GM12872 (cell line): Measurements from ENCODE around the gene ITPRID2.

ENCODE experiments used
- TF ChIP-seq, protein P1 (sequence below): IDR thresholded peaks from 3 replicates; pipeline ENCODE4 v1.5.1; 2011; ENCODE audit warnings: low read depth, mild to moderate bottlenecking, low read length, moderate library complexity; ENCODE audit not compliant: insufficient read depth

The ITPRID2 gene

DNA sequence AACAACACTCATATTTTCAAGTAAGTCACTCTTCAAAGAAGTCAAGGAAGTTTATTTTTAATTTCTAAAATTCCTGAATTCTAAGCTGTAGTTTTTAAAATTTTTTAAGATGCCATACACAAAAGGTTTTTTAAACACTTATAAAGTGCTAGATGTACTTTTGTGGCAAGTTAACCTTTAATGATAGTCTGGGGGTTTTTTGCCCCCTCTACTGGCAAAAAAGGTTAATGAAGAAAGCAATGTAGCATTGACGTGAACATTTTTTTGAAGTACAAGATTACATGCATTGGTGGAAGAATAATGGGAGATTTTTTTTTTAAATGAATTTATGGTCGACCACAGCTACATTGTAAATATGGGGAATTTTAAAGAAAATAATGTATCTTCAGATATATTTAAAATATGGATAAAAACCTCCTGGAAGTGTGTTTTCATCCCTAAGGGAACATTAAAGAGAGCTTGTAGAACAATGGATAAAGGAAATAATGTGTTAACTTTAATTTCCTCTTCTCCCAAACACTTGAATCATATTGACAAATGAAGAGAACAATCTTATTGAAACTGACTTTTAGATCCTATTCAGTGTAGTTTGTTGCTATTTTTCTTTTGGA lies 12.6 kb downstream of the ITPRID2 start:
- TF ChIP-seq, protein P1, sequence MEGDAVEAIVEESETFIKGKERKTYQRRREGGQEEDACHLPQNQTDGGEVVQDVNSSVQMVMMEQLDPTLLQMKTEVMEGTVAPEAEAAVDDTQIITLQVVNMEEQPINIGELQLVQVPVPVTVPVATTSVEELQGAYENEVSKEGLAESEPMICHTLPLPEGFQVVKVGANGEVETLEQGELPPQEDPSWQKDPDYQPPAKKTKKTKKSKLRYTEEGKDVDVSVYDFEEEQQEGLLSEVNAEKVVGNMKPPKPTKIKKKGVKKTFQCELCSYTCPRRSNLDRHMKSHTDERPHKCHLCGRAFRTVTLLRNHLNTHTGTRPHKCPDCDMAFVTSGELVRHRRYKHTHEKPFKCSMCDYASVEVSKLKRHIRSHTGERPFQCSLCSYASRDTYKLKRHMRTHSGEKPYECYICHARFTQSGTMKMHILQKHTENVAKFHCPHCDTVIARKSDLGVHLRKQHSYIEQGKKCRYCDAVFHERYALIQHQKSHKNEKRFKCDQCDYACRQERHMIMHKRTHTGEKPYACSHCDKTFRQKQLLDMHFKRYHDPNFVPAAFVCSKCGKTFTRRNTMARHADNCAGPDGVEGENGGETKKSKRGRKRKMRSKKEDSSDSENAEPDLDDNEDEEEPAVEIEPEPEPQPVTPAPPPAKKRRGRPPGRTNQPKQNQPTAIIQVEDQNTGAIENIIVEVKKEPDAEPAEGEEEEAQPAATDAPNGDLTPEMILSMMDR: peak; percentile 46; the same call in 2 of the 3 replicates

- TF ChIP-seq, protein P1: no peak
Measured at GRCh38 chr2:181907057-181907456, 15.5 kb downstream of the ITPRID2 start.

GRCh38 chr2:181907635-181908034 lies 16.1 kb downstream of the ITPRID2 start:
- TF ChIP-seq, protein P1: no peak

DNA sequence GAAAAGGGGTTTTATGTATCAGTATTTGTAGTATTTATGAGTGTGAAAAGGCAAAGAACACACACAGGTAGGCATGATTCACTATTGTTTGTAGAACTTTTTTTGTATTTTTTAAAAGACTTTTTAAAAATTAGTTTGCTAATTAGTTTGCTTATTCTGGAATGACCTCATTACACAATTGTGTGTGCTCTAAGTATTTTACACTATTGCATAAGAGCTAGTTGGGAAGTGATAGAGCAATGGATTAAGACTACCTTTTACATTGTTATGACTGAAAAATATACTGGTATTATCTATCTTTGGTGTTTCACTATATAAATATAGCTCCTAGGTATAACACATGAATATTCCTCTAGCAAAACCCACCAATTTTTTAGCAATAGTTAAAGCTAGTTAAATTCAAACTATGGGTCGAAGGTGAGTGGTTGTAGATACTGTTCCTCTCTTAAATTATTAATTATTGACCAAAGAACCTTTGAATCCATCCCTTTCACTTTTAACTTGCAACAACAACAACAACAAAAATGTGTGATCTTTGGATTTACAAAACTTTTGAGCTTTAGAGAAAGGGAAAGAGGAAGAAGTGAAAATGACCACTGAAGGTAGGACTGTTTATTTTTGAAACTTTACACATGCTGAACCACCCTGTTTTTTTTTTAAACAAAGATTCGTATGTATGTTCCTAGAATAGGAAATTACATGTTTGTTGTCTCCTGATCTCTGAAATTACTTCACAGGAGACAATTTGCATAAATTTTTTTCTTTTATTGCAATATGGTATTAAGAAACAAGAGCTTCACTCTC lies 18.7 kb downstream of the ITPRID2 start:
- TF ChIP-seq, protein P1: no peak

- TF ChIP-seq, protein P1: no peak
Measured at GRCh38 chr2:181911830-181912229, 20.3 kb downstream of the ITPRID2 start.

DNA sequence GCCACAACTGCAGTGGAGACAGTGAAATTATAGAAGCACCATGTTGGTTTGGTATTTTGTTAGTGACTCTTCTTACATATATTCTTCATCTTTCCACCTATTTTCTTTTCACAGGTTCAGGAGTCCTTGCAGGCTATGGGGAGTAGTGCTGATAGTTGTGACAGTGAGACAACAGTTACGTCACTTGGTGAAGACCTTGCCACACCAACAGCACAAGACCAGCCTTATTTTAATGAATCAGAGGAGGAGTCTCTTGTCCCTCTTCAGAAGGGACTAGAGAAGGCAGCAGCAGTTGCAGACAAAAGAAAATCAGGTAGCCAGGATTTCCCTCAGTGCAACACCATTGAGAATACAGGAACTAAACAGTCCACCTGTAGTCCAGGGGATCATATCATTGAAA lies 23.6 kb downstream of the ITPRID2 start:
- TF ChIP-seq, protein P1: no peak

DNA sequence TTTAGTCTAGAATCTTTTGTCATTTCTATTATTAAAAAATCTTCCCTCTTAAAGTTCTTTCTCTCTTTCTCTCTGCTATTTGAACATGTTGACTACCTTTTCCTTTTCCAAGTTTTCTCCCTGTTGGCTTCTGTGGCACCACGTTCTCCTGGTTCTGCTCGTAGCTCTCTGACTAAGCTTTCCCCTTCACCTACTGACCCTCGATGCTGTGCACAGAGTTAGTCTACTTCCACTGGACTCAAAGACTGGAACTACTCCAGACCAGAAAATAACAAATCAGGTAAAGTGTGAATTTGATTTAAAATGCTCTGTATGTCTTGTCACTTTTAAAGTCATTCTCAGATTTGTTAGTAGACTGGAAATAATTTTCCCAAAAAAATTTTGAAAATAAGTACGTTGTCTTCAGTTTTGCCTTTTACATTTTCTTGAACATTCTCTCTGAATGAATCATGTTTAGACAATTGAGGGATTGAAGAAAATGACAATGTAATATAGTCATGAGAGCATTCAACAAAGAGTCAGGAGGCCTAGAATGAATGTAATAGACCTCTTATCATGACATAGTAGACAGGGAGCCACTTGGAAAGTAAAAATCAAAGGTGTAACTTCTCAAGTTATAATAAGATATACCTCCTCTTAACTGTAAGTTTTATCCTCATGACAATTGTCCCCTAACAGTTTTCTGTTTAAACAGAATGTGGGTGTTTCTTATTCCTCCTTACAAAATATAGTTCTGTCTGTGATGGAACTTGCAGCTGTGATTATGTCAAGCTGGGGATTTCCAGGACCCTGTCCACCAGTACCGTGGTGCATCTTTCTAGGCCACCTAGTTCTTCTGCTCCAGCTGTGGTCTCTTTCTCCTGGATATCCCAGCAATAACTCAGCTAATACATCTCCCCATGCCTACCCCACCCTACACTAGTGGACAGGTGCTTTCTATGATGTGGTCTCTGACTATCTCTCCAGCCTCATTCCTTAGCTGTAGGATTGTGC lies 25.5 kb downstream of the ITPRID2 start:
- TF ChIP-seq, protein P1: no peak
